NOMO-1 (cell line): Measurements from ENCODE around the gene CACNA1E.
"Not testable (repeated sequence)": the region's sequence is repeated elsewhere in the genome, so short reads cannot be mapped to it uniquely, and the experiment has no call there.

ENCODE experiments used
- DNase-seq, 2 experiments: peaks; one replicate each; lab custom pipeline; 2025; ENCODE audit not compliant: unreplicated experiment in 2 of 2; lab: John Stamatoyannopoulos, UW

Gene CACNA1E

GRCh38 chr1:181798191-181798926, 315.0 kb downstream of the CACNA1E start:
- no peak for DNase-seq

GRCh38 chr1:181801617-181802016, 318.3 kb downstream of the CACNA1E start:
- DNase-seq, result no peak

- no peak for DNase-seq
Measured at GRCh38 chr1:181802466-181802865, 319.1 kb downstream of the CACNA1E start.

- DNase-seq, result no peak
Measured at GRCh38 chr1:181803421-181803820, 320.1 kb downstream of the CACNA1E start.

GRCh38 chr1:181804989-181805388, 321.7 kb downstream of the CACNA1E start:
- DNase-seq, result no peak

GRCh38 chr1:181806746-181807145, 323.4 kb downstream of the CACNA1E start:
- no peak for DNase-seq

GRCh38 chr1:181807251-181807650, 323.9 kb downstream of the CACNA1E start:
- no peak for DNase-seq

GRCh38 chr1:181809991-181810545, 326.8 kb downstream of the CACNA1E start:
- no peak for DNase-seq

GRCh38 chr1:181812208-181812607, 328.9 kb downstream of the CACNA1E start:
- no peak for DNase-seq

- DNase-seq, result no peak
Measured at GRCh38 chr1:181813266-181813665, 329.9 kb downstream of the CACNA1E start.

- DNase-seq, result no peak
Measured at GRCh38 chr1:181816608-181817007, 333.3 kb downstream of the CACNA1E start.

- no peak for DNase-seq
Measured at GRCh38 chr1:181817091-181817490, 333.8 kb downstream of the CACNA1E start.

GRCh38 chr1:181818459-181818858, 335.1 kb downstream of the CACNA1E start:
- no peak for DNase-seq

- no peak for DNase-seq
Measured at GRCh38 chr1:181818943-181819342, 335.6 kb downstream of the CACNA1E start.

- no peak for DNase-seq
Measured at GRCh38 chr1:181821701-181822100, 338.4 kb downstream of the CACNA1E start.

- not testable (repeated sequence) for DNase-seq
Measured at GRCh38 chr1:181832173-181832880, 349.0 kb downstream of the CACNA1E start.

GRCh38 chr1:181846001-181846645, 362.8 kb downstream of the CACNA1E start:
- DNase-seq, result no peak

GRCh38 chr1:181846681-181847080, 363.4 kb downstream of the CACNA1E start:
- no peak for DNase-seq

- no peak for DNase-seq
Measured at GRCh38 chr1:181849071-181849470, 365.8 kb downstream of the CACNA1E start.

GRCh38 chr1:181854212-181854611, 370.9 kb downstream of the CACNA1E start:
- DNase-seq, result not testable (repeated sequence)

- DNase-seq, result no peak
Measured at GRCh38 chr1:181855380-181855779, 372.1 kb downstream of the CACNA1E start.
